Stimulated activated CD8-positive, alpha-beta memory T cell treated with anti-CD3 and anti-CD28 coated beads, Interleukin-4, amount 100 ng/mL, for 1 hour (primary cell): Measurements from ENCODE around the gene LEMD1.

Experiments used
- DNase-seq, 2 donors: peaks; one replicate each; pipeline ENCODE4 v3.0.0-alpha.2; 2020; ENCODE audit warnings: low read depth in 2 of 2, low spot score in 1 of 2

The LEMD1 gene

GRCh38 chr1:205421798-205422197 lies at the start of gene LEMD1:
Gene LEMD1 (minus strand): TSS chr1:205422056. CDS start chr1:205420536, 1,520 bp downstream.
- no peak for DNase-seq

GRCh38 chr1:205470131-205470530 lies 48.3 kb upstream of the LEMD1 start:
- DNase-seq: no peak

GRCh38 chr1:205466595-205467220 lies 44.9 kb upstream of the LEMD1 start:
- no peak for DNase-seq

GRCh38 chr1:205465392-205465791 lies 43.5 kb upstream of the LEMD1 start:
- DNase-seq: no peak

GRCh38 chr1:205458777-205459566 lies 37.1 kb upstream of the LEMD1 start:
- no peak for DNase-seq

GRCh38 chr1:205456868-205457745 lies 35.3 kb upstream of the LEMD1 start:
- no peak for DNase-seq

- no peak for DNase-seq
Observed at GRCh38 chr1:205456383-205456867, 34.6 kb upstream of the LEMD1 start.

GRCh38 chr1:205455581-205456382 lies 33.9 kb upstream of the LEMD1 start, which contains the start of gene BLACAT1:
Gene BLACAT1 (minus strand): TSS chr1:205456045.
- DNase-seq: no peak

GRCh38 chr1:205454903-205455335 lies 33.1 kb upstream of the LEMD1 start:
- DNase-seq: no peak

- DNase-seq: no peak
Observed at GRCh38 chr1:205453466-205453865, 31.6 kb upstream of the LEMD1 start.

GRCh38 chr1:205452933-205453332 lies 31.1 kb upstream of the LEMD1 start:
- no peak for DNase-seq

- DNase-seq: no peak
Observed at GRCh38 chr1:205452364-205452763, 30.5 kb upstream of the LEMD1 start.

GRCh38 chr1:205451759-205452164 lies 29.9 kb upstream of the LEMD1 start:
- DNase-seq: no peak

- DNase-seq: no peak
Observed at GRCh38 chr1:205451202-205451601, 29.3 kb upstream of the LEMD1 start.

- DNase-seq: no peak
Observed at GRCh38 chr1:205450448-205450847, 28.6 kb upstream of the LEMD1 start.

- DNase-seq: no peak
Observed at GRCh38 chr1:205449750-205450443, 28.0 kb upstream of the LEMD1 start.

- DNase-seq: no peak
Observed at GRCh38 chr1:205449254-205449749, 27.4 kb upstream of the LEMD1 start.

- DNase-seq: no peak
Observed at GRCh38 chr1:205448540-205449253, 26.8 kb upstream of the LEMD1 start.
